ENCODE measurements around the gene PDLIM1.

PDLIM1 gene

DNA sequence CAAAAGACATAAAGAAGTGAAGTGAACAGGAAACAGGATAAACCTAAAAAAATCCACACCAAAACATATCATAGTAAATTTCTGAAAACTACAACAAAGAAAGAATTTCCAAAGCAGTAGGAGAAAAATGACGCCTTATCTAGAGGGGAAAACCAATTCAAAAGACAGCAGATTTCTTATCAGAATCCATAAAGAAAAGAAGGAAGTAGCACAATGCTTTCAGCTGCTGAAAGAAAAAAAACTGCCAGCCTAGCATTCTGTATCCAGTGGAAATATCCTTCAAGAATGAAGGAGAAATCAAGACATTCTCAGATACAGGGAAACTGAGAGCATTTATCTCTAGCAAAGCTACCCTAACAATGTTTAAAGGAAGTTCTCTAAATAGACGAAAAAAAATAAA is 37.8 kb downstream of the PDLIM1 start:
- DNase-seq (ENCODE audit: low read depth) = no peak
- H3K4me3 ChIP-seq (ENCODE audit: low read depth, low read length) = no peak overlapping the region
- TF ChIP-seq, protein P1, sequence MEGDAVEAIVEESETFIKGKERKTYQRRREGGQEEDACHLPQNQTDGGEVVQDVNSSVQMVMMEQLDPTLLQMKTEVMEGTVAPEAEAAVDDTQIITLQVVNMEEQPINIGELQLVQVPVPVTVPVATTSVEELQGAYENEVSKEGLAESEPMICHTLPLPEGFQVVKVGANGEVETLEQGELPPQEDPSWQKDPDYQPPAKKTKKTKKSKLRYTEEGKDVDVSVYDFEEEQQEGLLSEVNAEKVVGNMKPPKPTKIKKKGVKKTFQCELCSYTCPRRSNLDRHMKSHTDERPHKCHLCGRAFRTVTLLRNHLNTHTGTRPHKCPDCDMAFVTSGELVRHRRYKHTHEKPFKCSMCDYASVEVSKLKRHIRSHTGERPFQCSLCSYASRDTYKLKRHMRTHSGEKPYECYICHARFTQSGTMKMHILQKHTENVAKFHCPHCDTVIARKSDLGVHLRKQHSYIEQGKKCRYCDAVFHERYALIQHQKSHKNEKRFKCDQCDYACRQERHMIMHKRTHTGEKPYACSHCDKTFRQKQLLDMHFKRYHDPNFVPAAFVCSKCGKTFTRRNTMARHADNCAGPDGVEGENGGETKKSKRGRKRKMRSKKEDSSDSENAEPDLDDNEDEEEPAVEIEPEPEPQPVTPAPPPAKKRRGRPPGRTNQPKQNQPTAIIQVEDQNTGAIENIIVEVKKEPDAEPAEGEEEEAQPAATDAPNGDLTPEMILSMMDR (IDR thresholded peaks at IDR 0.05; ENCODE audit: control insufficient read depth, extremely low read depth, insufficient read depth) = no peak

DNA sequence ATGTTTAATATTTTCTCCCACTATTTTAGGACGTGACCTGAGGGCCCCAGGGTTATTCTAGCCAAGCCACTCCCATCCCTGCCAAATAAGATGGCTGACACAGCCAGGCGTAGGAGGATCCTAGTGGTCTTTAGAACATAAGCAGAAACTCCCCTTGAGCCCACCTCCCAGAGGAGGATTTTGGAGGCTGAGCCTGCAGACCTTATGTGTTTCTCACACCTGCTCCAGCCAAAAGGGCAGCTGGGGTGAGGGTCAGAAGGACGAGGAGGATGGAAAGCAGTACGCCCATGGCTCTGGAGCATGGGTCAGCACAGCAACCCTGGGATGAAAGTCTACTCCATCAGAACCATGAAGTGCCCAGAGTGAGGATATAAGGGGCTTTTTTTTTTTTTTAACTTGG is 39.9 kb downstream of the PDLIM1 start:
- TF ChIP-seq, protein P1 (IDR thresholded peaks at IDR 0.05; ENCODE audit: control insufficient read depth, extremely low read depth, insufficient read depth) = no peak
- DNase-seq (ENCODE audit: low read depth) = no peak

DNA sequence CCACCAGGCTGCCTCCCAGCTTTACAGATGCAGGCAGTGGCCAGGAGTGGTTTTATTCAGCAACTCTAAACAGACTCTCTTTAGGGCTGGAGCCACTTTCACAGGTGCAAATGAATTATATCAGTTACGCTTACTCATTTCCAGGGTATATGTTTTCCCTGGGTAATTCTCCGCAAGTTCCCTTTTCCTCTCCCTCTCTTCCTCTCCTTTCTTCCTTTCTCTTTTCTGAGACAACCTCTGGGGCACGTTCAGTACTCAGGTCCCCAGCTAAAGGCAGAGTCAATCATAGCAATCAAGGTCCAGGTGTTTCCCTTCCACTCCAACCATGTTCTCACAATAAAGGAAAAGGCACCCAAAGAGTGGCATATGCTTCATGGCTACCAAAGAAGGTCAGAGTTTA is 41.3 kb downstream of the PDLIM1 start:
- no peak overlapping the region for H3K4me3 ChIP-seq (ENCODE audit: low read depth, low read length)
- DNase-seq (ENCODE audit: low read depth) = no peak
- TF ChIP-seq, protein P1 (IDR thresholded peaks at IDR 0.05; ENCODE audit: control insufficient read depth, extremely low read depth, insufficient read depth) = no peak

More for the DNA sequence above, 39.9 kb downstream of the PDLIM1 start:
- no peak overlapping the region for H3K4me3 ChIP-seq (ENCODE audit: low read depth, low read length)

DNA sequence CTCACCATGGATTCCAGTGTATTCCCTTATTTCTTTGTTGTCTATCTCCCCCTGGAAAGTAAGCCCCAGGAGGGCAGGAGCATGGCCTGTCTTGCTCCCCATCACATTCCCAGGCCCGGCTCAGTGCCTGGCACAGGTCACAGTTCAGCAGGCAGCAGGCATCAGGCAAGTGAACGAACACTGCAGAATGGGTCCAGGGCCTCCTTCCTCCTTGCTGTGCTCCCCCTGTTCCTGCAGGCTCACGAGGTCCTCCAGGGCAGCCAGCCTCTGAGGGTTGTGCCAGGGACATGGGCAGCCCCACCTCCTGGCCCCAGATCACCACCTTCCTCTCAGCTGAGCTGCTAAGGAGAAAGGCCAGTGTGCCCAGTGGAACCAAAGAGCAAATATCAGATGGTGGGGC is 41.8 kb downstream of the PDLIM1 start:
- no peak overlapping the region for H3K4me3 ChIP-seq (ENCODE audit: low read depth, low read length)
- no peak for DNase-seq (ENCODE audit: low read depth)
- TF ChIP-seq, protein P1 (IDR thresholded peaks at IDR 0.05; ENCODE audit: control insufficient read depth, extremely low read depth, insufficient read depth) = no peak

DNA sequence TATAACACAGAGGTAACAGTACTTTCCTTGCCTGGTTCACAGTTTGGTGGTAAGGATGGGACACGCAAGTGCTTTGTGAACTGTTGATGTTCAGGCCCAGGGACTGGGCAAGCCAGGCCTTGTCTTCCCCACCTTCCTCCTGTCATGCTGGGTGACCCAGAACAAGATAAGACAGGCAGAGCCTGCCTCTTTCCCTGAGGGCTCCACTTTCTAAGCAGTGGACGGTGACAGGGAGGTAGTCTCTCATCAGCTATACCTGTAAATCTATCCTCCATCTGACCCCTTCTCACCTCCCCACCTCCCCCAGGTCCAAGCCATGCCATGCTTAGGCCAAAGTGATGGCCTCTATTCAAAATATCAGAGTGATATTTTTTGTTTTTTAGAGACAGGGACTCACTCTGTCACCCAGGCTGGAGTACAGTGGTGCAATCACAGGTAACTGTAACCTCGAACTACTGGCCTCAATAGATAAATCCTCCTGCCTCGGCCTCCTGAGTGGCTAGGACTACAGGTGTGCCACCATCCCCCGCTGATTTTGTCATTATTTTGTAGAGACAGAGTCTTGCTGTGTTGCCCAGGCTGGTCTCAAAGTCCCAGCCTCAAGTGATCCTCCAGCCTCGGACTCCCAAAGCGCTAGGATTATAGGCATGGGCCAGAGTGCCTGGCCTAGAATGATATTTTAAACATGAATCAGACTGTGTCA is 42.8 kb downstream of the PDLIM1 start:
- TF ChIP-seq, protein P1 (IDR thresholded peaks at IDR 0.05; ENCODE audit: control insufficient read depth, extremely low read depth, insufficient read depth) = no peak
- DNase-seq (ENCODE audit: low read depth) = no peak
- no peak overlapping the region for H3K4me3 ChIP-seq (ENCODE audit: low read depth, low read length)

DNA sequence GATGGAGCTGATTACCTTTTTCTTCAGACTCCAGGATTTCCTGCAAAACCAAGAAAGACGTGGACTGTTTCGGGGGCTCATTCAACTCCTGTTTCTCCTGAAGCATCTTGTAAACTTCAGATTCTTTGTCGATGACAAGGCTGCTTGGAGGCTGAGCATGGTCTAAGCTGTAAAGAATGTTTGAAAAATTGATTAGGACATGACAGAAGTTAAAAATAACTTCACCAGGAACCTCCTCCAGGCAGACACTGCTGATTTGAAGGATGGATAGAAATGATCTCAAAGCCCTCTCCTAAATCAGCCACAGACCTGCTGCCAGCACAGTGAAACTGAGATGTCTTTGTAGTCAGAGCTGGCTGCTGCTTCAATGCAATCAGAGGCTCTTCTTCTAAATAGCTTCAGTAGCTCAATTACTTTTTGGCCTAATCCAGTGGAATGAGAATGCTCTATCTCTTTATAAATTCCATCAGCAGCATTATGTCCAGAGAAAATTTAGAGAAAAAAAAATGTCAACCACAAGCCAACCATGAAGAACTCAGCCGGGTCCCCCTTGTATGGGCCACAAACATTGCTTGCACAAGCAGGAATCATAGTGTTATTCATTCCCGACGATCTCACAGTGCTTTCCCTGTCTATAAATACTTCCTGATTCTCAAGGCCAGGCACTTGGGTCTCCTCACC is 43.5 kb downstream of the PDLIM1 start:
- no peak overlapping the region for H3K4me3 ChIP-seq (ENCODE audit: low read depth, low read length)
- TF ChIP-seq, protein P1 (IDR thresholded peaks at IDR 0.05; ENCODE audit: control insufficient read depth, extremely low read depth, insufficient read depth) = no peak
- no peak for DNase-seq (ENCODE audit: low read depth)

All from LNCaP clone FGC (cell line).